Sigmoid colon (tissue), 7 donors: ENCODE data around the gene MYO15B. TPM values are rescaled to one million over a fixed set of nuclear protein-coding genes. Genes with fewer than 3 reads are reported as not detected.

Experiments used
- DNase-seq: peaks from one replicate; pipeline ENCODE4 v3.0.0-alpha.2; 2019
- H3K27ac ChIP-seq, 4 donors: fragments of 200-600 bp; sonication (generic); one replicate each; pipeline ENCODE4 v1.5.1; 2016 to 2019; ENCODE audit warnings: mild to moderate bottlenecking in 1 of 4
- H3K27me3 ChIP-seq, 3 donors: fragments of 200-600 bp; sonication (generic); one replicate each; pipeline ENCODE4 v1.5.1; 2019; ENCODE audit warnings: mild to moderate bottlenecking in 1 of 3
- H3K36me3 ChIP-seq, 4 donors: fragments of 200-600 bp; sonication (generic); one replicate each; pipeline ENCODE4 v1.5.1; 2016 to 2019
- H3K4me1 ChIP-seq, 4 donors: fragments of 200-600 bp; sonication (generic); one replicate each; pipeline ENCODE4 v1.5.1; 2017 to 2019
- H3K4me3 ChIP-seq, 4 donors: fragments of 200-600 bp; sonication (generic); one replicate each; pipeline ENCODE4 v1.5.1; 2017 to 2019; ENCODE audit warnings: mild to moderate bottlenecking in 2 of 4, moderate library complexity in 1 of 4
- H3K9me3 ChIP-seq, 4 donors: fragments of 200-600 bp in 3 of 4; sonication (generic) in 3 of 4; one replicate each; pipeline versions ENCODE4 v1.5.1 to v1.6.1; 2013 to 2019
- CTCF ChIP-seq, 4 experiments: fragments of 450-650 bp in 3 of 4; fragments of 200-600 bp in 1 of 4; IDR thresholded peaks; one replicate each; pipeline ENCODE4 v1.5.1; 2016 to 2019; ENCODE audit warnings: antibody characterized with exemption in 4 of 4, mild to moderate bottlenecking in 3 of 4, moderate library complexity in 2 of 4
- EP300 ChIP-seq, 4 donors: sonication (generic); formaldehyde crosslinking; IDR thresholded peaks; one replicate each; pipeline ENCODE4 v1.6.1; 2017; ENCODE audit warnings: antibody characterized with exemption in 4 of 4
- POLR2A ChIP-seq, 2 donors: fragments of 450-650 bp; IDR thresholded peaks; one replicate each; pipeline ENCODE4 v1.6.1; 2016; ENCODE audit warnings: antibody characterized with exemption in 2 of 2, mild to moderate bottlenecking in 2 of 2, moderate library complexity in 2 of 2
- POLR2AphosphoS5 ChIP-seq, 4 donors: sonication (generic); formaldehyde crosslinking; IDR thresholded peaks; one replicate each; pipeline ENCODE4 v1.6.1; 2017; ENCODE audit warnings: antibody characterized with exemption in 4 of 4
- WGBS, 2 donors: extraction: QIAGEN DNeasy Blood & Tissue Kit; methylation state at CpG; one replicate each; pipeline ENCODE4 v1.1.7; 2013; 5-methylcytosine and 5-hydroxymethylcytosine counted together
- intact Hi-C: fragments of 100-400 bp; cut with DNase I; formaldehyde crosslinking; loops from one replicate; pipeline ENCODE4 v1.15.1; 2023
- polyA plus RNA-seq, 3 donors: library from polyadenylated mRNA; stranded (reverse); fragments of 200-250 nt; gene quantifications; one replicate each; pipeline ENCODE4 v1.2.3, GENCODE V29; 2013
- total RNA-seq, 4 donors: library from RNA; depleted of rRNA; stranded (reverse); fragments of >200 nt; gene quantifications; one replicate each; pipeline ENCODE4 v1.1.0, GENCODE V29; 2016
- donor health status: healthy with polysubstance abuse.
- donor health status: Bipolar disorder and iron deficiency.
- donor health status: healthy.

The MYO15B gene
- total and polyA plus RNA-seq, 7 donors = 33.1 to 460 (median 117) TPM

GRCh38 chr17:75666959-75667790, 79.6 kb downstream of the MYO15B start, which contains the start of the genes RECQL5 and SAP30BP:
Gene RECQL5 (minus strand): TSS chr17:75667154. CDS start chr17:75666557, 597 bp downstream.
Gene SAP30BP (plus strand): TSS chr17:75667338. CDS start chr17:75667373, 35 bp downstream.
- peaks cover 0 to 39% (median 26%) of the 10 kb centered on the region in 4 donors for H3K4me1 ChIP-seq
- 0% methylated on average over 55 of the region's 55 CpGs for WGBS, 2 donors
- no peaks in the 10 kb centered on the region for H3K9me3 ChIP-seq
- peak; percentile 99 for DNase-seq
- intact Hi-C loops = loop anchor here (2.0 kb wide), 1 partner anchor 82 kb away; no protein-coding TSS in a partner anchor
- TF ChIP-seq POLR2AphosphoS5 (IDR thresholded peaks at IDR 0.05) (peak; percentile 75 to 94 (median 90)), POLR2A (IDR thresholded peaks at IDR 0.05) (peak; percentile 69 to 71), EP300 (IDR thresholded peaks at IDR 0.05) (peak in 1 of 4 donors; percentile 10), CTCF (IDR thresholded peaks at IDR 0.05) (no peak)
- H3K36me3 ChIP-seq = peaks cover 6 to 52% (median 26%) of the 10 kb centered on the region in 4 donors
- H3K27me3 ChIP-seq = no peaks in the 10 kb centered on the region
- peak within 1 kb of the TSS; percentile 73 to 86 (median 84) for H3K4me3 ChIP-seq
- peak within 1 kb of the TSS; percentile 81 to 90 (median 88) for H3K27ac ChIP-seq

- Histone ChIP-seq H3K27ac (peak overlapping the region; percentile 81 to 90 (median 88)), H3K36me3 (peaks cover 6 to 52% (median 27%) of the 10 kb centered on the region in 4 donors), H3K27me3 (no peaks in the 10 kb centered on the region), H3K4me3 (peak overlapping the region; percentile 73 to 86 (median 84)), H3K9me3 (no peaks in the 10 kb centered on the region), H3K4me1 (peaks cover 0 to 39% (median 26%) of the 10 kb centered on the region in 4 donors)
- intact Hi-C loops = loop anchor here (2.0 kb wide), 1 partner anchor 81 kb away; no protein-coding TSS in a partner anchor
- DNase-seq = no peak
- WGBS, 2 donors = 5 to 10% methylated on average over 4 of the region's 4 CpGs
- TF ChIP-seq POLR2AphosphoS5 (IDR thresholded peaks at IDR 0.05) = no peak
- no peak for TF ChIP-seq POLR2A (IDR thresholded peaks at IDR 0.05)
- no peak for TF ChIP-seq CTCF (IDR thresholded peaks at IDR 0.05)
- TF ChIP-seq EP300 (IDR thresholded peaks at IDR 0.05) = no peak
These were observed 80.2 kb downstream of the MYO15B start for GRCh38 chr17:75667825-75668224.

- Histone ChIP-seq H3K27me3 (no peaks in the 10 kb centered on the region), H3K9me3 (no peaks in the 10 kb centered on the region), H3K4me1 (peaks cover 0 to 39% (median 26%) of the 10 kb centered on the region in 4 donors), H3K36me3 (peaks cover 6 to 57% (median 30%) of the 10 kb centered on the region in 4 donors), H3K4me3 (no peak overlapping the region), H3K27ac (no peak overlapping the region)
- no peak for DNase-seq
- no peak for TF ChIP-seq POLR2A (IDR thresholded peaks at IDR 0.05)
- no peak for TF ChIP-seq CTCF (IDR thresholded peaks at IDR 0.05)
- TF ChIP-seq POLR2AphosphoS5 (IDR thresholded peaks at IDR 0.05) = no peak
- TF ChIP-seq EP300 (IDR thresholded peaks at IDR 0.05) = no peak
- intact Hi-C loops = no loop called here
- WGBS, 2 donors = 74 to 83% methylated on average over 4 of the region's 4 CpGs
These were observed 80.9 kb downstream of the MYO15B start for GRCh38 chr17:75668489-75668888.

- intact Hi-C loops = no loop called here
- H3K27ac ChIP-seq = no peak overlapping the region
- peaks cover 0 to 44% (median 28%) of the 10 kb centered on the region in 4 donors for H3K4me1 ChIP-seq
- H3K36me3 ChIP-seq = peaks cover 6 to 66% (median 29%) of the 10 kb centered on the region in 4 donors
- DNase-seq = no peak
- no peak for TF ChIP-seq CTCF (IDR thresholded peaks at IDR 0.05)
- TF ChIP-seq POLR2AphosphoS5 (IDR thresholded peaks at IDR 0.05) = no peak
- no peak for TF ChIP-seq POLR2A (IDR thresholded peaks at IDR 0.05)
- no peak for TF ChIP-seq EP300 (IDR thresholded peaks at IDR 0.05)
- H3K9me3 ChIP-seq = no peaks in the 10 kb centered on the region
- H3K4me3 ChIP-seq = no peak overlapping the region
- H3K27me3 ChIP-seq = no peaks in the 10 kb centered on the region
- 77 to 87% methylated on average over 5 of the region's 5 CpGs for WGBS, 2 donors
These were observed 83.3 kb downstream of the MYO15B start for GRCh38 chr17:75670868-75671267.
